HepG2 (cell line): ENCODE measurements around the gene PEF1.

Experiments used
- EHMT2 ChIP-seq: fragments of 200-600 bp; sonication (generic); IDR thresholded peaks from 2 replicates; pipeline ENCODE4 v1.7.0; 2017; ENCODE audit warnings: antibody characterized with exemption, low read depth, low read length, borderline replicate concordance
- NFIB ChIP-seq: sonication (generic); formaldehyde crosslinking; IDR thresholded peaks from 2 replicates; pipeline ENCODE4 v1.9.0; 2021; ENCODE audit warnings: missing genetic modification reagents, mild to moderate bottlenecking, borderline replicate concordance
- ZFP36 ChIP-seq: fragments of 150-350 bp; IDR thresholded peaks from 2 replicates; pipeline ENCODE4 v1.6.1; 2018; ENCODE audit warnings: borderline replicate concordance, low read length, low read depth; ENCODE audit not compliant: partially characterized antibody
- ZNF720 ChIP-seq: sonication (generic); formaldehyde crosslinking; IDR thresholded peaks from 2 replicates; pipeline ENCODE4 v1.4.0; 2020; ENCODE audit warnings: missing genetic modification reagents
- ZNF782 ChIP-seq: sonication (generic); formaldehyde crosslinking; IDR thresholded peaks from 2 replicates; pipeline ENCODE4 v1.4.0; 2020; ENCODE audit warnings: missing genetic modification reagents, mild to moderate bottlenecking, borderline replicate concordance
- TF ChIP-seq, protein P1 (sequence below): sonication (generic); formaldehyde crosslinking; IDR thresholded peaks from 2 replicates; pipeline ENCODE4 v1.4.0; 2020; ENCODE audit warnings: mild to moderate bottlenecking, low read depth, missing genetic modification reagents

DNA sequence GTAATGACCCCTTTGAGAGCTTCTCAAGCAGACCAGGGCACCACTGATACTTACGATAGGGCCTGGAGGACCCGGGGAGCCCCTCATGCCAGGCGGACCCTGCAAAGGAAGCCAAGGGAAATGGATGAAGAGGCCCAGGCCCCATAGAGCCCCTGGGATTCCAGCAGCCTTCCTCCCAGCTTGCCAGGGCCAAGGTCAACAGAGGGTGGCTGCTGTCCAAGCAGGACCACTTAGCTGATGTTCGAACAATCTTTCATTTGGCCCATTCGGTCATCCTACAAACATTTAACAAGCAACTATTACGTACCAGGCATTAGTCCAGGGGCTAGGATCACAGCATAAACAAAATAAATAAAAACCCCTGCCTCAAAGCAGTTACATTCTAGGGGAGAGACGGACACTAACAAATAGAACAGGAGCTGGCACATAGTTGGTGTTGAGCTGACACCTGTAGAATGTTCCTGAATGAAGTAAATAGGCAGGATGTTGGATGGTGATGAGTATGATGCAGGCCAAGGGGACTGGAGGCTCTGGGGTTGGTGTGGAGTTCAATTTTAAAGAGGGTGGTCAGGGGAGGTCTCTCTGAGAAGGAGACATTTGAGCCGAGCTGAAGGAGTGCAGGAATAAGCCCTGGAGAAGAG is 27.0 kb upstream of the PEF1 start:
- no peak for TF ChIP-seq ZFP36
- no peak for TF ChIP-seq EHMT2
- no peak for TF ChIP-seq ZNF782 (CRISPR knock-in tag)
- TF ChIP-seq ZNF720 (CRISPR knock-in tag) = no peak
- TF ChIP-seq NFIB (CRISPR knock-in tag) = no peak
- TF ChIP-seq, protein P1, sequence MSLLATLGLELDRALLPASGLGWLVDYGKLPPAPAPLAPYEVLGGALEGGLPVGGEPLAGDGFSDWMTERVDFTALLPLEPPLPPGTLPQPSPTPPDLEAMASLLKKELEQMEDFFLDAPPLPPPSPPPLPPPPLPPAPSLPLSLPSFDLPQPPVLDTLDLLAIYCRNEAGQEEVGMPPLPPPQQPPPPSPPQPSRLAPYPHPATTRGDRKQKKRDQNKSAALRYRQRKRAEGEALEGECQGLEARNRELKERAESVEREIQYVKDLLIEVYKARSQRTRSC (CRISPR knock-in tag) = no peak
